Endothelial cell (in vitro differentiated cells): ENCODE measurements around the gene LTBR. TPM values are rescaled to one million over a fixed set of nuclear protein-coding genes. Genes with fewer than 3 reads are reported as not detected.
A peak's percentile ranks its signal among the peaks of the same experiment; 100 is the strongest.

Experiments used
- DNase-seq: peaks from one replicate; pipeline ENCODE4 v3.0.0; 2021; ENCODE audit warnings: low spot score
- H3K27ac Mint-ChIP-seq: one replicate; pipeline ENCODE4 v1.8.0; 2021; ENCODE audit warnings: mixed read lengths, inconsistent platforms; ENCODE audit not compliant: unreplicated experiment
- H3K27me3 Mint-ChIP-seq: one replicate; pipeline ENCODE4 v1.8.0; 2021; ENCODE audit warnings: mild to moderate bottlenecking, moderate library complexity, mixed read lengths, inconsistent platforms; ENCODE audit not compliant: unreplicated experiment
- H3K36me3 Mint-ChIP-seq: one replicate; pipeline ENCODE4 v1.8.0; 2021; ENCODE audit warnings: mild to moderate bottlenecking, low read depth, mixed read lengths, inconsistent platforms; ENCODE audit not compliant: unreplicated experiment
- H3K4me1 Mint-ChIP-seq: one replicate; pipeline ENCODE4 v1.8.0; 2021; ENCODE audit warnings: mild to moderate bottlenecking, mixed read lengths, inconsistent platforms; ENCODE audit not compliant: unreplicated experiment
- H3K4me3 Mint-ChIP-seq: one replicate; pipeline ENCODE4 v1.8.0; 2021; ENCODE audit warnings: mild to moderate bottlenecking, mixed read lengths, inconsistent platforms; ENCODE audit not compliant: unreplicated experiment
- H3K9me3 Mint-ChIP-seq: one replicate; pipeline ENCODE4 v1.8.0; 2021; ENCODE audit warnings: mixed read lengths, inconsistent platforms; ENCODE audit not compliant: unreplicated experiment
- total RNA-seq: library from RNA; stranded (reverse); fragmentation: NEBNext Ultra II Directional; extraction: Animal tissue kit (Norgen Biotek cat#: 25700); gene quantifications from one replicate; pipeline ENCODE4 v1.2.1, GENCODE V29; 2021; ENCODE audit not compliant: unreplicated experiment
- TF ChIP-seq, protein P1 (sequence below): fragments of 200-600 bp; sonication (generic); IDR thresholded peaks from one replicate; pipeline ENCODE4 v1.5.0; 2021; ENCODE audit warnings: antibody characterized with exemption; ENCODE audit not compliant: unreplicated experiment

LTBR gene
- total RNA-seq, 1 donor from 2014 or later = 40.3 TPM

DNA sequence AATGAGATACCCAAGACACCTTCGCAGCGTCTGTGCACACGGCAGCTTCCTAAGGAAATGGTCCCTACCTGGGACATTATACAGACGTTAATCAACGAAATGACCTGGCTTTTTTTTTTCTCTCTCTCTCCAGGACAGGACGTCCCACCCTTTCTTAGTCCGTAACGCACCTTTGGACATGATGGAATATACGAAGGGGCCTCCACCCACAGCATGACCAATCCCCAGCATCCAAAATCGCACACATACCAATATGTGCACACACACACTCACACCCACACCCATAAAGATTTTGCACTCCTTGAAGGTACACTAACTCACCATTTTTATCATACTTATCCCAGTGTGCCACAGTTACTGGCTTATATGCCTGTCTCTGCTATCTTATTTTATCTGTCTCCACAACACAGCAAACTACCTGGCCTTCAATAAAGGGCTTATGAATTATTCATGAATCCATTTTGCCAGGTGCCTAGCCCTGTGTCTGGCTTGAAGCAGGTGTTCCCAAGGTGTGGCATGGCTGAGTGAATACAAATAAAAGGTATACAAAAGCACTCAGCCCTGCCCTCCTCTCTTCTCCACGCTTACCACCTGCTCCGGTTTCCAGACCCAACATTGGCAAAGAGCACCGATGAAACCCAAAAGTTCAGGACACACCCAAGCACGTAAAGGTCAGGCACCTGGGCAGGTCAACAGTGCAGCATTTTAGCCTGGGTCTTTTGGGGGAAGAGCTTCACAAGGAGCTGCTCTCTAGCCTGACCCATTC, 10.8 kb upstream of the LTBR start:
- no peak for DNase-seq
- Mint-ChIP-seq H3K27ac (peak overlapping the region; percentile 70), H3K27me3 (peaks cover 21% of the 10 kb centered on the region), H3K4me1 (peaks cover 54% of the 10 kb centered on the region), H3K36me3 (no peaks in the 10 kb centered on the region), H3K4me3 (no peak overlapping the region), H3K9me3 (no peaks in the 10 kb centered on the region)
- TF ChIP-seq, protein P1, sequence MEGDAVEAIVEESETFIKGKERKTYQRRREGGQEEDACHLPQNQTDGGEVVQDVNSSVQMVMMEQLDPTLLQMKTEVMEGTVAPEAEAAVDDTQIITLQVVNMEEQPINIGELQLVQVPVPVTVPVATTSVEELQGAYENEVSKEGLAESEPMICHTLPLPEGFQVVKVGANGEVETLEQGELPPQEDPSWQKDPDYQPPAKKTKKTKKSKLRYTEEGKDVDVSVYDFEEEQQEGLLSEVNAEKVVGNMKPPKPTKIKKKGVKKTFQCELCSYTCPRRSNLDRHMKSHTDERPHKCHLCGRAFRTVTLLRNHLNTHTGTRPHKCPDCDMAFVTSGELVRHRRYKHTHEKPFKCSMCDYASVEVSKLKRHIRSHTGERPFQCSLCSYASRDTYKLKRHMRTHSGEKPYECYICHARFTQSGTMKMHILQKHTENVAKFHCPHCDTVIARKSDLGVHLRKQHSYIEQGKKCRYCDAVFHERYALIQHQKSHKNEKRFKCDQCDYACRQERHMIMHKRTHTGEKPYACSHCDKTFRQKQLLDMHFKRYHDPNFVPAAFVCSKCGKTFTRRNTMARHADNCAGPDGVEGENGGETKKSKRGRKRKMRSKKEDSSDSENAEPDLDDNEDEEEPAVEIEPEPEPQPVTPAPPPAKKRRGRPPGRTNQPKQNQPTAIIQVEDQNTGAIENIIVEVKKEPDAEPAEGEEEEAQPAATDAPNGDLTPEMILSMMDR = no peak

DNA sequence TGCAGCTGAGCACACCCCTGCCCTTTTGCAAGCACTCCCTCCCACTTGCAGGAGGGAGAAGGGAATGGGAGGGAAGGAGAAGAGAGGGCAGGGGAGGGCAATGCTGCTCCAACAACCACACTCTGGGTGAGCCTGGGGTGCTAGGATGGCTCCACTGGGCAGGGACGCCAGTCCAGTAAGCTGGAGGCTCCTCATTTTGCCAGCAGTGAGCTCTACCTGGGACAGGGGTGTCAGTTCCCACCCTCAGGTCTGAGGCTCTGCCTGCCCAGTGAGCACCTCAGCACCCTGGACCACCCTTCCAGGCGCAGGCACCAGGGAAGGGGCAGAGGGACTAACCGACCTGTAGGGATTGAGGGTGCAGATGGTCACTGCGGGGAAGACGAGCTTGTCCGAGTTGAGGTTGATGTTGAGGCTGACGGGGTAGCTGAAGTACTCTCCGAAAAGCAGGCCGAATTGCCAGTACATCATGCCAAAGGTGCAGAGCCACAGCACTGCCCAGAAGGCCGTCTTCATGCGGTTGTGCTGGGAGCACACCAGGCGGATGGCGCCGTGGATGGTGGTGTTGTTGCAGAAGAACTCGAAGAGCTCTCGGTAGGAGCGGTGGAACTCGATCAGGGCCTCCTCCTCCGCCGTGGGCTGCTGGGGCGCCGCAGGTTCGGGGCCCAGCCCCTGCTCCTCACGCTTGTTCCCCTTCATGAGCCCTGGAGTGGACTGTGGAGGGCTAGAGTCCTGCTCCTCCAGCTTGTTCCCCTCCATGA, 9.8 kb upstream of the LTBR start:
- Mint-ChIP-seq H3K4me1 (peaks cover 47% of the 10 kb centered on the region), H3K4me3 (no peak overlapping the region), H3K27me3 (peaks cover 21% of the 10 kb centered on the region), H3K36me3 (no peaks in the 10 kb centered on the region), H3K27ac (peak overlapping the region; percentile 36), H3K9me3 (no peaks in the 10 kb centered on the region)
- DNase-seq = no peak
- TF ChIP-seq, protein P1 = no peak

DNA sequence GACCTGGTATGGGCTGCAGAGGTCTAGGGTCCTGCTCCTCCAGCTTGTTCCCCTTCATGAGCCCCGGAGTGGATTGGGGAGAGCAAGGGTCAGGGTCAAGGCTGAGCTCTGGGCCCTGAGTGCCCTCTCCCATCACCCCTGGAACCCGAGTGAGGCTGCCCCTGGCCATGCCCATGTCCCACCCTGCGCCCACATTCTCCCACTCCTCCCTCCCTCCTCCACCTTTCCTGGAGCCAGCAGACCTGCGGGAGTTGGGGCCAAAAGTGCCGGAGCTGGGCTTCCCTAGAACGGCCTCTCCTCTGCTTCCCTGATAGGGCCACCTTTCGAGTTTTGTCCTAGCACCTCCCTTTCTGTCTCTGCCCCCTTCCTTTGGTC, 9.2 kb upstream of the LTBR start:
- TF ChIP-seq, protein P1 = no peak
- Mint-ChIP-seq H3K4me1 (peaks cover 47% of the 10 kb centered on the region), H3K4me3 (peak overlapping the region; percentile 15), H3K36me3 (no peaks in the 10 kb centered on the region), H3K27ac (no peak overlapping the region), H3K9me3 (no peaks in the 10 kb centered on the region), H3K27me3 (peaks cover 20% of the 10 kb centered on the region)
- no peak for DNase-seq

DNA sequence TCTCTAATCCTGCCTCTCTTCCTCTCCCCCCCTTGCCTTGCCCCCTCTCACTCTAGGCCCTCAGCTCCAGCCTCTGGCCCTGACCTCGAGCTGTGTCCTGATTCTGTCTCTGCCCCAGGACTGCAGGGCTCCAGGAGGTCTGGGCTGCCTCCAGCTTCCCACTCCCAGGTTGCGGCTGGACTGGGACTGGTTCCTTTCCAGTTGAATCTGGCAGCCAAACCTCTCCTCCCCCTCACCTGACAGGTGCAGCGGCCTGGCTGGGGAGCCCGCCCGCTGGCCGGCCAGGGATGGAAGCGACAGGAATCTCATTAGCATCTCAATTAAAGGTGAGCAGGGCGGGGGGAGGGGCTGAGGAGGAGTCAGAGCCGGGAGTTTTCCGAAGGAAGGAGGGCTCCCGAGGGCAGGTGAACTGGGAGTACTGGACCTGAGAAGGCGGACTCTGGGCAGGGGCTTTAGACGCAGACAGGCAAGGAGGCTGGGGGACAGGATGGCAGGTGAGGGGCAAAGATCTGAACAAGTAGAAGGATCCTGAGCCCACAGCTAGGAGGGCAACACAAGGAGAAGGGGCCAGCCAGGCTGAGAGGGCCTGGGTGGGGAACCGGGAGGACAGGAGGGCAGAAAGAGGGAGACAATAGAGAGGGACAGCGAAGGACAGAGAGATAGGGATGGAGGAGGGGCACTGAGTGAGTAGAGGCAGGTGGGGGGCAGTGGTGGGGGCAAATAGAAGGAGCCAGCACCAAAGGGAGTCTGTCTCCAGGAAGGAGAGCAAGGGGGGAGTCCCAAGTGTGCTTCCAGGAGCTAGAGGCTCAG, 8.5 kb upstream of the LTBR start, which contains the start of gene SCNN1A:
Gene SCNN1A (minus strand): TSS at position 295 of the 810 bp plus-strand sequence. CDS start 780 bp downstream, outside the sequence.
- peaks cover 42% of the 10 kb centered on the region for H3K4me1 Mint-ChIP-seq
- H3K36me3 Mint-ChIP-seq = no peaks in the 10 kb centered on the region
- H3K4me3 Mint-ChIP-seq = peak within 1 kb of the TSS; percentile 25
- H3K27me3 Mint-ChIP-seq = peaks cover 18% of the 10 kb centered on the region
- no peak within 1 kb of the TSS for H3K27ac Mint-ChIP-seq
- no peaks in the 10 kb centered on the region for H3K9me3 Mint-ChIP-seq
- no peak for DNase-seq
- TF ChIP-seq, protein P1 = no peak
